CD4-positive, alpha-beta T cell treated with Interleukin-6 at 100 ng/mL for 8 hours (primary cell): ENCODE results near the gene ARHGAP26.
A peak's percentile ranks its signal among the peaks of the same experiment; 100 is the strongest.

ENCODE experiments used
- DNase-seq: peaks from one replicate; pipeline ENCODE4 v3.0.0-alpha.2; 2020; ENCODE audit warnings: mixed read lengths, low spot score

The ARHGAP26 gene

DNA sequence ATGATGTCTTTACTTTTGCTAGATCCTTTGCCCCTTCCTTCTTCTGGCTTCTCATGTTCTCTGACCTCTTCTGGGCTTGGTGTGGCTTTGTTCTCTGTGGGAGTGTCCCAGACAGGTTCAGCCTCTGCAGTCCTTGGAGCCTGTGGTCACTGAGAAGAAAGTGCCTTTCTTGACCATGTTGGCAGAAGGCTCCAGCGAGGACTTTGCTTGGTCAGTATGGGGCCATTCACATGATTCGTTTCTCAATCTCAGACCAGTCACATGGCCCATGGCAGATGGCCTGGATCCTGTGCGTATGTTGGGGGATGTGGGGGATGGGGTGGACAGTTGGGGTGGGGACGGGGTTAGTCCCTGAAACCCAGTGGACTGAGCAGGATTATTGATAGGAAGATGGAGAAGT, 274.1 kb downstream of the ARHGAP26 start:
- no peak for DNase-seq

DNA sequence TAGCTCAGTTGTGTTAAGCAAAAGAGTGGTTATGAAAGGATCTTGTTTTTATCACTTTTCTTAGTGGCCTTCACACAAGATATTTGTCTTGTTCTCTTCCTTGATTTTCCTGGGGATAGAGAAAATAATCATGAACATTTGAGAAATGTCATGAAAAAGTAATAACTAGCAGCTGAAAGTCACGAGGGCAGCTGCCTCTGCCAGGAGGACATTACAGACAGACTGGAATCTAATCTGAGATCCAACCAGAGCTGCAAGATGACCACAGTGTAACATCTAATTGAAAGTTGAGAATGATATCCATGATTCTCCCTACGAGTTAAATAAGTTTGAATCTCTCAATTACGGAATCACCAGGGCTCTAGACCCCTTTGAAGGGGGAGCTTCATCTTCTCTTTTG, 274.9 kb downstream of the ARHGAP26 start:
- no peak for DNase-seq

DNA sequence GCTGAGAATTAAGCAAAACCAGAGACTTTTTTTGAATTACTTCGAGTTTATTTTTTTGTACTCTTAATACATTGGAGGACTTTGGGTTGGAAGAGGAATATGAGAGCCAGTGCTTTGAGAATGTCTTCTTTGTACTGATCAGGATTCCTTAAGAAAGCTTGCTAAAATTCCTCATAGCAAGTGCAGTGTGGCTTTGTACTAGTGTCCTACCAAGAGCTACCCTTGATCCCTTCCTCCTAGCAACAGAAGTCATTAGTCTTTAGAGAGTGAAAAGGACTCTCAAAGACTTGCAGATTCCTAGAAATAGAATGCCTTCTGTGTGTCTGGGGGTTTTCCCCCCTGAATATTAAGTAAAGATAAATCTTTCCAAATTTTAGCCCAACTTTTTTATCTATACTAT, 276.1 kb downstream of the ARHGAP26 start:
- DNase-seq: no peak

GRCh38 chr5:143047091-143047490, 276.9 kb downstream of the ARHGAP26 start:
- DNase-seq: no peak

DNA sequence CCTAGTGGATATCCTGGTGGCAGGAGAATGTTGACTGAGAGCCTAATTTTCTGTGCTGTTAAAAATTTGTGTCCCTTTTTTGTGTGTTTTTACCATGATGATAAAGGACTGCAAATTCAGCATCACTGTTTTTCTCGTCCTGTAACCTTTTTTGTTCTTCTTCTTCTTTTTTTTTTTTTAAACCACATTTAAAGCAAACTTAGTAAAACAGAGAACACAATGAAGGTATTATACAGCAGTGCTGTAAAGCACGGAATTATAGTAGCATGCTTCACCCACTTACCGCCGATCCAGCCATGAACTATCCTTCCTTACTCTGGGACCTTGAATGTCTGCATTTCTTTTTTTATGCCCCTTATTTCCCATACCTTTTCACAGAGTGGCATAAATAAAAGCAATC, 280.0 kb downstream of the ARHGAP26 start:
- DNase-seq: no peak

DNA sequence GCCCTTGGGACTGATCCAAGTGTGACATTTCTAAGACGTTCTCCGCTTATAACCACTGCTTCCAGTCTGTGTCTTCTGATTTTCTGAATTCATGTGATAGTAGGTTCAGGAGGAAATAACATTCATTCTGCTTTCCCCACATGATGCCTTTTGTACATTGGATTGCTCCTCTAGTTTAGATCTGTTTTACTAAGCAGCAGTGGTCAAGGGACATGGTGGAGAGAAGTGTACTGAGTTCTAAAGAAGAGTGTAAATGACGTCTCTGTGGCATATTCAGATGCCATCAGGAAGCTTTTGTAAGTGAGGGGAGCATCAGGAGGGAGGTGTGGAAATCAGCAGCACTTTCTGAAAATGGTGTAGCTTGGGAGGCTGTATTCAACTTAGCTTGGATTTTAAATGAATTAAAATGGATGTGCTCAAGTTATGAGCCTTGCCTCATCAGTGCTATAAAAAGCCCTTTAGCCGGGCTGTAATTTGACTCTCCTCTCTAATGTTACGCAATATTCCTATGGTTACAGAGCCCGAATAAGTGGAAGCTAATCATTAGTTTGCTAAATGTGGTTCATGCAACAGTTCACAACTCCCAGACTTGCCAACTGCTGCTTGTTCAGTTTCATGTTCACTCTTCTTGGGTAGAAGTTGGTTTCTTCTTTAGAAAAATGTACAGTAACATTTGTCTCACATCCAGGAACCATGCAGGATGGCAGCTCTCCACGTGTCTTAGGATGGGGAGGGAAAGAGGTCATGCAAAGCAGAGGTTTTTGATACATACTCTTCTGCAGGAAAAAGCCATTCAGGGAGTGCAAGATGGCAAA, 281.3 kb downstream of the ARHGAP26 start:
- no peak for DNase-seq

DNA sequence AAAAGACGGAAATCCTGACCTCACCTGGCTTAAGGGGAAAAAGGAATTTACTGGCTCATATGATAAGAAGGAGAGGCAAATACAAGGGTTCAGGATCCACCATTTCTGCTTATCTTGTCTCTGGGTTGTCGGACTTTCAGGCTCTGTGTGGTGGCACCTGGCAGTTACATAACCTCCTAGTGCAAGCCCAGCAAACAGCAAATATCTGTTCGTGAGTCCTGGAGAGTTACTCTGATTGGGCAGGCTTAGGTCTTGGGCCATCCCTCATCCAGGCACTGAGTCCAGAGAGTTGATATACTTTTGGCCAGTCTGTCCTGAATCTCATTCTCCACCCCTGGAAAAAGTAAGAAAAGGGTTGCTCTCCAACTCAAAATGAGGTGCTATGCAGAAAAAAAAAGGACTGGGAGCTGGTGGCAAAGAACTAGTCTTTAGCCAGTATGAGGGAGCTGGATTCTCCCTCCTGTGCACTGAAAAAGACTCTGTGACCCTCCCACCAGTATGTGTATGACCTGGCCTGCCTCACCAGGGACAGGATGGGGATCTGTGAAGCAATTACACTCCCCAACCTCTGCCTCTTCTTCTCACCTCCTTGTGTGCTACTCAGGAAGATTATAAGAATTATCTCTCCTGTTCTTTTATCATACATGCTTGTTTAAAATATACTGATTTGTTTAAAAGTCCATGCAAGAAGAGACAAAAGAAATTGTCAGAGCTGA, 282.9 kb downstream of the ARHGAP26 start:
- no peak for DNase-seq

- DNase-seq: no peak
These were observed 283.6 kb downstream of the ARHGAP26 start for GRCh38 chr5:143053780-143054179.

DNA sequence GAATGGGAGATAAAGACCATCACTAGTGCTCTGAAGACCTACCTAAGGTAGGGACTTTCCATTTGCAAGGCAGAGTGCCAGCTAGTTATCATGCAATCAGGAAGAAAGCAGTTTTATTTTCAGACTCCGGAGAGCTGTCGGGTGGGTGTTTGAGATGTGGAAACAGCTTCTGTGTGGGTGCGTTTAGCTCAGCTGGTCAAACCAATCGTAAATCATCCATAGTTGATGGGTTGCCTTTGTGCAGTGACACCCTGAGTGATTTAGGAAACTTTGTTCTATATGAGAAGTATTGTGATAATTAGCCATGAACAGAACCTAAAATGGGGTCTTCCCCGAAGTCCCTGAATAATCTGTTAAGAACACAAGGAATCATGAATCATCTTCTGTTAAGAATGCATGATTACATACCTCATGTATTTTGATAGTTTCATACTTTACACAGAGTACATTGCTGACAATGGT, 284.3 kb downstream of the ARHGAP26 start:
- DNase-seq: peak; percentile 7

DNA sequence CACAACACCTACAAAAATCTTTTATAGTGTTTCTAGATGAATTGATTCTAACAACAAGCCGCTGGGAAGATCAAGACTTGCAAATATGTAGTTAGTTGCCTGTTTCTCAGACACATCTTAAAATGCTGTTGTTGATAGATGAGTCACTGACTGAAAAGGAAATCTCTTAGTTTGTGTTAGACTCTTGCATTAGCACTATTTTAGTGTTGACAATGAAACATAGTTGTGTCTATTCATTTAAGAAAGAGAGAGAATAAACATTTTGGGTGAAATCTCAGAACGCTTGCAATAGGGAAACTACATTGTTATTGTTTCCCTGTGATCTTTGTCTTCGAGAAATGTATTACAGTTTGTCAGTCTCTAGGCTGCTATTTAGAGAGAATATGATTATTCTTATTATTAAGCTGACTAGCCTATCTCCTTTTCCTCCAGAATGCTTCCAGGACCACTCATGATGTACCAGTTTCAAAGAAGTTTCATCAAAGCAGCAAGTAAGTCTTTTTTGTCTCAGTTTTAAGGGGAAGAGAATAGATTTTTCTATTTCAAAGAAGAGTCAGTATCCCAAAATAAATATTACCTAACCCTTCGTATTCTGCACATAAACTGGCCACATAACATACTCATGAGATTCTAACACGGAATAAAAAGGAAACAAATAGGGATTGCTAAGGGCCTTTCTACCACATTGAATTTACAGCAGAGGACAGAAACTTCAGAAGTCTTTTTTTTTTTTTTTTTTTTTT, 285.6 kb downstream of the ARHGAP26 start:
- no peak for DNase-seq

DNA sequence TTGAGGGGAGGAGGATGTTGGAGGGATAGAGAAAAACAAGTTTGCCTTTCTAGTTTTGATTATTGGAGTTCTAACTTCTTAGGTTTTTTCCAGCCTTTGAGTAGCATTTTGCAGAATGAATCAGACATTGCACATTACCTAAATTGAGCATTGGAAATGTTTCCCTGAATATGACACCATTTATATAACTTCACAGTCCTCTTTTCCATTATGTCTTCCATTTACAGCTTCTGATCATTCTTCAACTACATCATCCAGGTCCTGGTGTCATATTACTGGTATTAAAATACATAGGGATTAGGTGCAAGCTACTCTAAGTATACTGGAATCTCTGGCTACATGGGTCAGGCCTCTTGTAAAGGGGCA, 286.1 kb downstream of the ARHGAP26 start:
- DNase-seq: no peak

GRCh38 chr5:143056792-143057579, 286.8 kb downstream of the ARHGAP26 start:
- no peak for DNase-seq

DNA sequence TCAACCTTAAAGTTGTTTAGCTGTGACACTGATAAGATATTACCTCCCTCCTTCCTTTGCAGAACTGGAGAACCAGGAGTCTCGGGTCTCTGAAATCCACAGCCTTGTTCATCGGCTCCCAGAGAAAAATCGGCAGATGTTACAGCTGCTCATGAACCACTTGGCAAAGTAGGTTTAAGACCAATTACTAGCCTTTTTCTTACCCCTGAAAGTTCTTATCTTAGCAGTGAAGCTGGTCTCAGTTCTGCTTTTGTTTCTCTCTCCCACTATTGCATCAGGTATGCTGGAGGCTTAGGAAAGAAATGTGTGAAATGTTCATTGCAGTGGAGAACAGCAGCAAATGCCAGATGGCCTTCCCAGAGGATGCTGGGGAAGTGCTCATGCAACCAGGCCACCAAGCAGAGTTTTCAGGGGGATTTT, 287.4 kb downstream of the ARHGAP26 start:
- DNase-seq: no peak

GRCh38 chr5:143059355-143059754, 289.2 kb downstream of the ARHGAP26 start:
- DNase-seq: no peak

GRCh38 chr5:143059976-143060765, 290.0 kb downstream of the ARHGAP26 start:
- no peak for DNase-seq

- no peak for DNase-seq
These were observed 291.2 kb downstream of the ARHGAP26 start for GRCh38 chr5:143061161-143061945.

DNA sequence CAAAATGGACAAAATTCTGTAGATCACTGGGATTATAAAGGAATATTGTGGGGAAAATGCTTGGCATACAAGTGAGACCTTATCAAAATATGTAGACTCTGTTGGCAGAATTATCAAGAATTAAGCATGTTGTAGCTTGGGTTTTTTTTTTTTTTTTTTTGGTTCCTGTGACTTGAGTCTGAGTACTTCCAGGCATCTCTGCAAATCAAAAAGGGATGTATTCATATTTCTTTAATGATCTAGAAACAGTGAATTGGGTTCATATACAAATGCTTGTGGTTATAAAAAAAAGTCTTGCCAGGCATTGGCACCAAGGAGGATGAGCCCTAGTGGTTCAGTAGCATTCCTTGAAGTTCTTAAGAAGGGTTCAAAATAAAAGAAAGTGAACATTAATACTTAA, 292.2 kb downstream of the ARHGAP26 start:
- no peak for DNase-seq

DNA sequence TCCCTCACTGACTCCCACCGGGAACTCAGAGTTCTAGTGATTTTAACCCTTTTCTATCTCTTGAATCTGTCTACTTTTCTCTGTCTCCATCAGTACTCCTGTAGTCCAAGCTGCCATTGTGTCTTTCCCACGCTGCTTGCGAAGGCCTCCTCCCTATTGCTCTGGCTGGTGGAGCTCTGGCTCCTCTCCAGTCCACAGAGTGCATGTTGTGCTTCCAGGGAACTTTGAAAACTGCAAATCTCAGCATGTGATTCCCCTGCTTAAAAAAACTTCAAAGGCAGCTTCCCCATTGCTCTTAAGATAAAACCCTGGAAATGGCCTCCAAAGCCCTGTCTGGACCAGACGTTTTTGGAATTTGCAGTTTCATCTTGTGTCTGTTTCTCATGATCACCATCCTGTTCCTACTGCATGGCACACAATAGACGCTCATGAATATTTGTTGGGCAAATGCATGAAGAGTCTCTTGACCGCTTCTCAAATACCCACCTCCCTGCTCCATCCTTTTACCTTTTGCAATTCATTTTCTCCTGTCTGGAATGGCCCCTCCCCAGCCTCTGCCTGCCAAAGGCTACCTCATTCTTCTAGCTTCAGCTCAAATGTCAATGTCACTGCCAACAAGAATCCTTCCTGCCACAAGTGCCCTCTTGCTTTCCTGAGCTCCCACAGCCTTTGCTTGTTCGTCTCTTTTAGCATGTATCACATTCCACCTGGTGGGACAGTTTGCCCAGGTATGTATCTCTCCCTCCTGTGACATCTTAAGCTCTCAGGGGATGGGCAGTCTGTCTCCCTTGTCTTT, 293.2 kb downstream of the ARHGAP26 start:
- DNase-seq: no peak

DNA sequence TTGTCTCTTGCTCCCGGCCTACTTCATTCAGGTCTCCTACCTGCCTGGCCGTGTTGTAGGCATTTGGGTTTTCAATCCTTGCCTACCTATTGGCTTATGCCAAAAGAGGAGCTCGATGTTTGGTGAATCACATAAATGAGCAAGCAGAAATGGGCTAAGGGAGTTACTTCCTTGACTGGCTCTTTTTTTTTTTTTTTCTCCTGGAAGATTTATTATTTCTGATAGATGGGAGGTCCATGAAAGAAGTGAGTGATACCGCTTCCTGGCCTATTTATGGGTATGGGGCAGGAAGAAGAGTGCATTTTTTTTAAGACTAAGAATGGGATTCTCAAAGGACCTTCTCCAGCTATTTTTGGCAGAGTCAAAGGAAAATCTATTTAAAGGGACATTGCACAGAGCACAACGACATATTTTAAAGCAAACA, 294.1 kb downstream of the ARHGAP26 start:
- no peak for DNase-seq
